DOHH2 (cell line): ENCODE results near the gene CCDC88A.

ENCODE experiments used
- H3F3A ChIP-seq: fragments of 200-600 bp; sonication (generic), shearing (Covaris generic); 2 replicates; pipeline ENCODE4 v1.6.0; 2016; ENCODE audit warnings: antibody characterized with exemption, mild to moderate bottlenecking; ENCODE audit not compliant: control insufficient read depth, insufficient read depth
- H3K27ac ChIP-seq: fragments of 200-600 bp; sonication (generic); 2 replicates; pipeline ENCODE4 v1.5.1; 2014; ENCODE audit warnings: low read depth, mild to moderate bottlenecking, low read length, moderate library complexity
- H3K27me3 ChIP-seq: fragments of 200-600 bp; sonication (generic); 2 replicates; pipeline ENCODE4 v1.6.1; 2014; ENCODE audit warnings: mild to moderate bottlenecking, low read length, mixed read lengths; ENCODE audit not compliant: control insufficient read depth
- H3K36me3 ChIP-seq: fragments of 200-600 bp; sonication (generic); 2 replicates; pipeline ENCODE4 v1.6.1; 2014; ENCODE audit warnings: mild to moderate bottlenecking, low read length, moderate library complexity, mixed read lengths; ENCODE audit not compliant: control insufficient read depth
- H3K4me1 ChIP-seq: fragments of 200-600 bp; sonication (generic); 2 replicates; pipeline ENCODE4 v1.6.1; 2014; ENCODE audit warnings: mild to moderate bottlenecking, low read length, mixed read lengths; ENCODE audit not compliant: control insufficient read depth
- H3K4me2 ChIP-seq: fragments of 200-600 bp; sonication (generic); 2 replicates; pipeline ENCODE4 v1.6.0; 2014; ENCODE audit warnings: mild to moderate bottlenecking, low read length, moderate library complexity
- H3K4me3 ChIP-seq: fragments of 200-600 bp; sonication (generic); 2 replicates; pipeline ENCODE4 v1.5.1; 2014; ENCODE audit warnings: mild to moderate bottlenecking, low read length, mixed read lengths
- H3K79me2 ChIP-seq: fragments of 200-600 bp; sonication (generic); 2 replicates; pipeline ENCODE4 v1.6.1; 2014; ENCODE audit warnings: mild to moderate bottlenecking, low read length, mixed read lengths; ENCODE audit not compliant: control insufficient read depth
- H3K9me2 ChIP-seq: fragments of 200-600 bp; sonication (generic); replicated peaks from 2 replicates; pipeline ENCODE4 v1.6.1; 2014; ENCODE audit warnings: mild to moderate bottlenecking, low read length, mixed read lengths; ENCODE audit not compliant: control insufficient read depth
- H3K9me3 ChIP-seq: fragments of 200-600 bp; sonication (generic); 2 replicates; pipeline ENCODE4 v1.6.1; 2014; ENCODE audit warnings: antibody characterized with exemption, low read length, mixed read lengths; ENCODE audit not compliant: control insufficient read depth, insufficient read depth
- H4K20me1 ChIP-seq: fragments of 200-600 bp; sonication (generic); 2 replicates; pipeline ENCODE4 v1.6.0; 2014; ENCODE audit warnings: low read depth, mild to moderate bottlenecking, antibody characterized with exemption, low read length, moderate library complexity; ENCODE audit not compliant: control insufficient read depth, insufficient read depth
- EZH2phosphoT487 ChIP-seq: fragments of 200-600 bp; sonication (generic); IDR thresholded peaks from 2 replicates; pipeline ENCODE4 v1.6.1; 2017; ENCODE audit warnings: borderline replicate concordance, mild to moderate bottlenecking, antibody characterized with exemption, low read length, moderate library complexity, mixed read lengths
- TF ChIP-seq, protein P1 (sequence below): fragments of 200-600 bp; sonication (generic); IDR thresholded peaks from one replicate; pipeline ENCODE4 v1.5.1; 2014; ENCODE audit warnings: antibody characterized with exemption, mild to moderate bottlenecking, low read depth, low read length; ENCODE audit not compliant: poor library complexity, severe bottlenecking

The CCDC88A gene

GRCh38 chr2:55338268-55338667, 81.4 kb downstream of the CCDC88A start:
- Histone ChIP-seq H3K27ac (no peak overlapping the region), H3K27me3 (no peaks in the 10 kb centered on the region), H3K79me2 (no peaks in the 10 kb centered on the region), H4K20me1 (no peaks in the 10 kb centered on the region), H3F3A (no peaks in the 10 kb centered on the region), H3K4me1 (no peaks in the 10 kb centered on the region), H3K9me2 (no peaks in the 10 kb centered on the region), H3K36me3 (peaks cover 76% of the 10 kb centered on the region), H3K4me2 (no peak overlapping the region), H3K9me3 (no peaks in the 10 kb centered on the region), H3K4me3 (no peak overlapping the region)
- TF ChIP-seq, protein P1, sequence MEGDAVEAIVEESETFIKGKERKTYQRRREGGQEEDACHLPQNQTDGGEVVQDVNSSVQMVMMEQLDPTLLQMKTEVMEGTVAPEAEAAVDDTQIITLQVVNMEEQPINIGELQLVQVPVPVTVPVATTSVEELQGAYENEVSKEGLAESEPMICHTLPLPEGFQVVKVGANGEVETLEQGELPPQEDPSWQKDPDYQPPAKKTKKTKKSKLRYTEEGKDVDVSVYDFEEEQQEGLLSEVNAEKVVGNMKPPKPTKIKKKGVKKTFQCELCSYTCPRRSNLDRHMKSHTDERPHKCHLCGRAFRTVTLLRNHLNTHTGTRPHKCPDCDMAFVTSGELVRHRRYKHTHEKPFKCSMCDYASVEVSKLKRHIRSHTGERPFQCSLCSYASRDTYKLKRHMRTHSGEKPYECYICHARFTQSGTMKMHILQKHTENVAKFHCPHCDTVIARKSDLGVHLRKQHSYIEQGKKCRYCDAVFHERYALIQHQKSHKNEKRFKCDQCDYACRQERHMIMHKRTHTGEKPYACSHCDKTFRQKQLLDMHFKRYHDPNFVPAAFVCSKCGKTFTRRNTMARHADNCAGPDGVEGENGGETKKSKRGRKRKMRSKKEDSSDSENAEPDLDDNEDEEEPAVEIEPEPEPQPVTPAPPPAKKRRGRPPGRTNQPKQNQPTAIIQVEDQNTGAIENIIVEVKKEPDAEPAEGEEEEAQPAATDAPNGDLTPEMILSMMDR: no peak
- no peak for TF ChIP-seq EZH2phosphoT487

DNA sequence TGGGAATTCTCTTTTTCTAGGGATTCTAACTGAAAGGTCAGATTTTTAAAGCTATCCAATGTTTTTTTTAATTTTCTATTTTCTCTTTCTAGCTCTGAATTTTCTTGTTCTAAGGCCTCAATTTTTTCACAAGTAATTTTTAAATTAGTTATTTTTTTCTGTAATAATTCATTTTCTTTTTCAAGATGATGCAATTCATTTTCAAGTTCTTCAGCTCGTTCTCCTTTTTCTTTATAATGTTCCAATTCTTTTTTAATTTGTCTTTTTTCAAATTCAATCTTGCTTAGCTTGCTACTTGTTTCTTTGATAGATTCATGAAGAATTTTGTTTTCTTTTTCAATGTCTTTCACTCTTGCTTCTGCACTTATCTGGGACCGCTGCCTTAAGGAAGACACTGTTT, 84.9 kb downstream of the CCDC88A start:
- no peaks in the 10 kb centered on the region for H3K79me2 ChIP-seq
- H4K20me1 ChIP-seq: no peaks in the 10 kb centered on the region
- H3K4me1 ChIP-seq: no peaks in the 10 kb centered on the region
- no peaks in the 10 kb centered on the region for H3K9me3 ChIP-seq
- no peaks in the 10 kb centered on the region for H3F3A ChIP-seq
- no peaks in the 10 kb centered on the region for H3K27me3 ChIP-seq
- peaks cover 73% of the 10 kb centered on the region for H3K36me3 ChIP-seq
- H3K4me3 ChIP-seq: no peak overlapping the region
- no peaks in the 10 kb centered on the region for H3K9me2 ChIP-seq
- H3K4me2 ChIP-seq: no peak overlapping the region
- H3K27ac ChIP-seq: no peak overlapping the region
- TF ChIP-seq, protein P1: no peak
- no peak for TF ChIP-seq EZH2phosphoT487

DNA sequence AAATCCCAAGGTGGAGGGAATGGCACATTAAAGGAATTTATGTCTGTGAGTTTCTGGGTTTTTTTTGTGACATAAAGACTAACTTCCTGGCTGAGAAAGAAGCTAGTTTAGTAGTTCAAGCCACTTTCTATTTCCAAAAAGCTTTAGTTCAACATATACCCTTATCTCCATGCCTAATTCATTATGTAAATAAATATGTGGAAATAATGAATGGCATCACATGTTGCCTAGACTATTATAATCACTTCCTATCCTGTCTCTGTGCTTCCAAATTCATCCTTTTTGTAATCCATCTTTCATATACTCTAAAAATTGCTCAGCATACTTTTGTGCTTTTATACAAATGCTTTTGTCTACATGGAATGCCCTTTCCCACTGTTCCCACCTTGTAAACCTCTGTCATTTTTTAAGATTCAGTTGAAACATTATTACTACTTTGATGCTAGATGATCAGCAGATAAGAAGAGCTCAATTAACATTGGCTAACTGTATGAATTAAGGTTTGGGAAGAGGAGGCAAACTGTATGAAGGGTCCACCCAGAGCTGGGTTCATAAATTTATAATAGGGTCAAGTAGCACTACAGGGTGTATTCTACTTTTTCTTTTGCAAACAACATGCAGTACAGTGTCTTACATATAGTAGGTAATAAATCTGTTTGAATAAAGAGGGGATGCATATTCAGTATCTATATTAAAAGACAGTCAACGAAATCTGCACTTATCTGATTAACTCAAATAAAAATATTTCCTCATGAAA, 88.9 kb downstream of the CCDC88A start:
- Histone ChIP-seq H3K4me1 (no peaks in the 10 kb centered on the region), H3K9me3 (no peaks in the 10 kb centered on the region), H3K27me3 (no peaks in the 10 kb centered on the region), H4K20me1 (no peaks in the 10 kb centered on the region), H3K27ac (no peak overlapping the region), H3F3A (no peaks in the 10 kb centered on the region), H3K9me2 (no peaks in the 10 kb centered on the region), H3K4me3 (no peak overlapping the region), H3K79me2 (no peaks in the 10 kb centered on the region), H3K4me2 (no peak overlapping the region), H3K36me3 (peaks cover 83% of the 10 kb centered on the region)
- no peak for TF ChIP-seq EZH2phosphoT487
- TF ChIP-seq, protein P1: no peak
